ENCODE results near the gene ZBTB2.
"Not testable (repeated sequence)": the region's sequence is repeated elsewhere in the genome, so short reads cannot be mapped to it uniquely, and the experiment has no call there.

The ZBTB2 gene

DNA sequence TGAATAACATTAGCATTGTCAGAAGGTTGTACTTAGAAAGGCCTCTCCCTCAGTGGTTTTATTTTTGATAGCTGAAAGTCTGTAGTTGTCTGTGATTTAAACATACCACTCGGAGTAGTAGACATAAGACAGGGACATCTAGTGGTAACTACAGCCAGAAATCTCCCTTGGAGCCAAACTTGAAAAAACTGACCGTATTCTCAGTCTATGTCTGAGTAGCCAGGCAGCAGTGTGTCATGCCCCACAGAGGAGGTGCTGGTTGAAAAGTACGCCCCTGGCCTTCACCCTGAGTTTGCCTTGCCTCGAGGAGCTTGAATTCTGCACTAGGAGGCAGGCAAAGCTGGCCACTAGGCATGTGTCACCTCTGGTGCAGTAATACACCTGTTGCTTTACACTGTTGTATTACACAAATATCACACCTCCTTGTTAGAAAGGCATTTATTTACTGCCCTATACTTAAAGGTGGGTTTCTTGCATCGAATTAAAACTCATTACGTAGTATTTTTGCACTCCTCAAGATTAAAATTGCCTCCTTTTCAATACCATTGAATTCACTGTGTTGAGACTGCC is 20.8 kb downstream of the ZBTB2 start:
- in situ Hi-C loops (cut with MboI; ENCODE audit: low sequenced_read_pairs, unreplicated experiment) = no loop called here
- TF ChIP-seq, protein P1, sequence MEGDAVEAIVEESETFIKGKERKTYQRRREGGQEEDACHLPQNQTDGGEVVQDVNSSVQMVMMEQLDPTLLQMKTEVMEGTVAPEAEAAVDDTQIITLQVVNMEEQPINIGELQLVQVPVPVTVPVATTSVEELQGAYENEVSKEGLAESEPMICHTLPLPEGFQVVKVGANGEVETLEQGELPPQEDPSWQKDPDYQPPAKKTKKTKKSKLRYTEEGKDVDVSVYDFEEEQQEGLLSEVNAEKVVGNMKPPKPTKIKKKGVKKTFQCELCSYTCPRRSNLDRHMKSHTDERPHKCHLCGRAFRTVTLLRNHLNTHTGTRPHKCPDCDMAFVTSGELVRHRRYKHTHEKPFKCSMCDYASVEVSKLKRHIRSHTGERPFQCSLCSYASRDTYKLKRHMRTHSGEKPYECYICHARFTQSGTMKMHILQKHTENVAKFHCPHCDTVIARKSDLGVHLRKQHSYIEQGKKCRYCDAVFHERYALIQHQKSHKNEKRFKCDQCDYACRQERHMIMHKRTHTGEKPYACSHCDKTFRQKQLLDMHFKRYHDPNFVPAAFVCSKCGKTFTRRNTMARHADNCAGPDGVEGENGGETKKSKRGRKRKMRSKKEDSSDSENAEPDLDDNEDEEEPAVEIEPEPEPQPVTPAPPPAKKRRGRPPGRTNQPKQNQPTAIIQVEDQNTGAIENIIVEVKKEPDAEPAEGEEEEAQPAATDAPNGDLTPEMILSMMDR (IDR thresholded peaks at IDR 0.05; ENCODE audit: borderline replicate concordance, control extremely low read depth, extremely low read depth, insufficient read depth, missing control alignments) = no peak
- no peak for DNase-seq (ENCODE audit: low spot score)

DNA sequence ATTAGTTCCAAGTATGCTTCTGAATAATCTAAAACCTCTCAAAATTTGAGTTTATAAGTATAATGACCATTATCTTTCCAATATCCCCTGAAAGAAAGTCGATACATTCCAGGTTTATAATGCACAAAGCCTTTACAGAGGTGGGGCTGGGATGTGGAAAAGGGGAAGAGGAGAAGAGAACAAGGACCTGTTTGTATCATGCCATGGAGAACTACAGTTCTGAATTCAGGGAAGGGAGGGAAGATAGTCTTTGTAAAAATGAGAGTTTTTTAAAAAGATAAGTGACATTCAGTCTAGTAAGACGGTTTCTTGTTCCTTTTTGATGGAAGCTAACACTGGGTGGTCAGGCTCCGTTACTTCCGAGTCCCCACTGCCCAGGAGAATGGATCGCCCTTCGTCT is 26.1 kb downstream of the ZBTB2 start:
- no peak for DNase-seq (ENCODE audit: low spot score)
- TF ChIP-seq, protein P1 (IDR thresholded peaks at IDR 0.05; ENCODE audit: borderline replicate concordance, control extremely low read depth, extremely low read depth, insufficient read depth, missing control alignments) = no peak
- in situ Hi-C loops (cut with MboI; ENCODE audit: low sequenced_read_pairs, unreplicated experiment) = no loop called here

DNA sequence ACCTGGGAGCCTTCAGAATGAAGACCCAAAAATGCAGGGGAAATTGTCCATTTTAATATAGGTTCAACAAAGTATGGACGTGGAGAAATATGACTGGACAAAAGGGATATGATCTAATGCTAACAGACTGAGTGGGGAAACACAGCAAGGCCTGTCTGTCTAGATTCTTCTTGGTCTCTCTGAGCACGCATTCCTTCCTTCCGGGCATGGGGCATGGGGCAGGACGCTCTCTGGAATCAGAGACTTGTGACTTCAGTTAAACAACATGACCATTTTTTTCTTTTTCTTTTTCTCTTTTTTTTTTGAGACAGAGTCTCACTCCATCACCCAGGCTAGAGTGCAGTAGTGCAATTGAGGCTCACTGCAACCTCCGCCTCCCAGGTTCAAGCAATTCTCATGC is 31.9 kb downstream of the ZBTB2 start:
- no peak for DNase-seq (ENCODE audit: low spot score)
- TF ChIP-seq, protein P1 (IDR thresholded peaks at IDR 0.05; ENCODE audit: borderline replicate concordance, control extremely low read depth, extremely low read depth, insufficient read depth, missing control alignments) = no peak
- in situ Hi-C loops (cut with MboI; ENCODE audit: low sequenced_read_pairs, unreplicated experiment) = no loop called here

DNA sequence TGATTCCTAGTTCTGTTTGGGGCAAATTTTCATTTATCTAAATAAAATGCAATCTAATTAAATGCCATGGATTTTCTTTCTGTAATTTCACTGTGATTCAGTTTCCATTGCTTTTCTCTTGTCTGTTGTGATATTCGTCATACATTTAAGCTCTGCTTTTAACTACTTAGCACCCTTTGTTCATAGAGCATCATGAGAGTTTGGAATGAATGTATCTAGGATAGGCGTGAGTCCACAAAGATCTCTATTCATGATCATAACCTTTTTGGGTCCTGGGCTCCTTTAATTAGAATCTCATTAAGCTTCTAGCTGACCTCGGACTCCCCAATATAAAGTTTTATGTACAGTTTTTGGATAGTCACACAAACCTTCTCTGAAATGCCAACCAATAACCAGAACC is 32.9 kb downstream of the ZBTB2 start:
- DNase-seq (ENCODE audit: low spot score) = no peak
- in situ Hi-C loops (cut with MboI; ENCODE audit: low sequenced_read_pairs, unreplicated experiment) = no loop called here
- TF ChIP-seq, protein P1 (IDR thresholded peaks at IDR 0.05; ENCODE audit: borderline replicate concordance, control extremely low read depth, extremely low read depth, insufficient read depth, missing control alignments) = no peak

DNA sequence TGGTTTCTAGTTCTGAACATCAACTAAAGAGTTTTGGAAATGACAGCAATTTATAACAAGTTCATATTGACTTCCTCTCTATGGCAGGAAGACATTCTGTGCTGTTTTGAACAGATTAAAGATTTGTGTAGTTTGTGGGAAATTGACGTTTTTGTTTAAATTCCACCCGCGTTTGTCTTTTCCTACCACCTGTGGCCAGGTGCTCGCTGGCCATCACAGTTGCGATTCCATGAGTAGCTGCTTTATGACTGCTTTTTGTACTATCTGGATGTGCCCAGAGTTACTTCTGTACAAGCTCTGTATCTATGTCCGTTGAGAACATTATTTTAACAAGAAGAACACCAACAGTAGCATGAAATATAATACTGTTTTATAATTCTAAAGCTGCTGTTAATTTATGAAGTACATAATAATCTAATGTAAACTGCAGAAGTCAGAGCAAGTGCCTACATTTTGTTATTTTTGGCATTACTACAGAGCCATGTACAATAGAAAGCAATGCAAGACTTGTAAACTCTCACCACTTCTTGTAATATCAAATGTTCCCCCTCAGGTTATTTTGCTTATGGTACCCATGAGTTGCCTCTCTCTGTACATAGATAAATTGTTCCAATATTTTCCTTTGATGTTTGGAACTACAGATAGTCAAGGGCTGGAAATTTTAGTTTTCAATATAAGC is 33.5 kb downstream of the ZBTB2 start:
- in situ Hi-C loops (cut with MboI; ENCODE audit: low sequenced_read_pairs, unreplicated experiment) = no loop called here
- TF ChIP-seq, protein P1 (IDR thresholded peaks at IDR 0.05; ENCODE audit: borderline replicate concordance, control extremely low read depth, extremely low read depth, insufficient read depth, missing control alignments) = no peak
- DNase-seq (ENCODE audit: low spot score) = no peak

DNA sequence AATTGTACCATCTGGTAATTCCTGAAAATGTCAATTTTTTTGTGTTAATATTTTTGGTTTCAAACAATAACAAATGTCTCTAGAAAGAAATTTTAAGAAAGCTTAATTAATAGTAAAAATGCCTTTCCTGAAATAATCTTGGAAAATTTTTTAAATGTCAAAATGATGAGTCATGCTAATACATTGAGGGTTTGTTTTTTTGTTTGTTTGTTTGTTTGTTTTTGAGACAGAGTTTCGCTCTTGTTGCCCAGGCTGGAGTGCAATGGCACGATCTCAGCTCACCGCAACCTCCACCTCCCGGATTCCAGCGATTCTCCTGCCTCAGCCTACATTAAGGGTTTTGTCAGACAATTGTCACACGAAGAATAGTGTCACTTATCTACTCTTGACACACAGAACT is 34.4 kb downstream of the ZBTB2 start:
- DNase-seq (ENCODE audit: low spot score); in situ Hi-C loops (cut with MboI; ENCODE audit: low sequenced_read_pairs, unreplicated experiment): not testable (repeated sequence)

DNA sequence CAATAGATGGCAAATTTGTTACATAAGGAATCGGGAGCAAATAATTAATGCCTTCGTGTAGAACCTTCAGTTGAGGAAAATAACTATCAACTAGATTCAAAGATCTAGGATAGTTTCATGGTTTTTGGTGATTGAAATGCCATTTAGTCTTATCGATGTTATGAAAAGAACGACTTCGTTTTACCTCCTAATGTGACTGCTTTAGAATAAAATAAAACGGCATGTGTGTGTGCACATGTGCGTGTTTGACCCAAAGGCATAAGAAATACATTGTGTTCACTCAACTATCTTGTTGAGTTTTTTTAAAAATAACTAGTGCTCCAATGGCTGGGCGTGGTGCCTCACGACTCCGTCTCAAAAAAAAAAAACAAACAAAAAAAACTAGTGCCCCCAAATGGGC is 37.6 kb downstream of the ZBTB2 start:
- no peak for DNase-seq (ENCODE audit: low spot score)
- TF ChIP-seq, protein P1 (IDR thresholded peaks at IDR 0.05; ENCODE audit: borderline replicate concordance, control extremely low read depth, extremely low read depth, insufficient read depth, missing control alignments) = no peak
- in situ Hi-C loops (cut with MboI; ENCODE audit: low sequenced_read_pairs, unreplicated experiment) = no loop called here
